ENCODE measurements around the gene GYG2.

DNA sequence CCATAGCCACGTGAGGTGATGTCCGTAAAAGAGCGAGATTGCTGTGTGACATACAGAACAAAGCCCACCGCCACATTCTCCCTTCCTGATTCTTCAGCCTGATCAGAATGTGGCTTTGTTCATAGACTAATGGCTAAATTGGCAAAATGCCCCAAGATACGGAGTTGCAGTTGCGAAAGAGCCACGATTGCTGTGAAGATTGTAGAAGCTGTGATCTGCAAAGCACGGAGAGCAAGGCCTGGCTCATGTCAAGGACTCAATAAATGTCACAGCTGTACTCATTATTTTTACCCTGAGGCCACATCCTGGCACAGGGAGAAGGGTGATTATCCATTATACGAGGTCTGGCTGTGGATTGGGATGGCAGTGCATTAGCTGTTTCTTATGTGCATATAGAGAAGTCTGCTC, 66.2 kb downstream of the GYG2 start:
- TF ChIP-seq, protein P1, sequence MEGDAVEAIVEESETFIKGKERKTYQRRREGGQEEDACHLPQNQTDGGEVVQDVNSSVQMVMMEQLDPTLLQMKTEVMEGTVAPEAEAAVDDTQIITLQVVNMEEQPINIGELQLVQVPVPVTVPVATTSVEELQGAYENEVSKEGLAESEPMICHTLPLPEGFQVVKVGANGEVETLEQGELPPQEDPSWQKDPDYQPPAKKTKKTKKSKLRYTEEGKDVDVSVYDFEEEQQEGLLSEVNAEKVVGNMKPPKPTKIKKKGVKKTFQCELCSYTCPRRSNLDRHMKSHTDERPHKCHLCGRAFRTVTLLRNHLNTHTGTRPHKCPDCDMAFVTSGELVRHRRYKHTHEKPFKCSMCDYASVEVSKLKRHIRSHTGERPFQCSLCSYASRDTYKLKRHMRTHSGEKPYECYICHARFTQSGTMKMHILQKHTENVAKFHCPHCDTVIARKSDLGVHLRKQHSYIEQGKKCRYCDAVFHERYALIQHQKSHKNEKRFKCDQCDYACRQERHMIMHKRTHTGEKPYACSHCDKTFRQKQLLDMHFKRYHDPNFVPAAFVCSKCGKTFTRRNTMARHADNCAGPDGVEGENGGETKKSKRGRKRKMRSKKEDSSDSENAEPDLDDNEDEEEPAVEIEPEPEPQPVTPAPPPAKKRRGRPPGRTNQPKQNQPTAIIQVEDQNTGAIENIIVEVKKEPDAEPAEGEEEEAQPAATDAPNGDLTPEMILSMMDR (IDR thresholded peaks at IDR 0.05; ENCODE audit: control extremely low read depth in 1 of 3, insufficient read depth in 1 of 3, low read depth in 1 of 3, low read length in 3 of 3), result no peak
- TF ChIP-seq TBP (IDR thresholded peaks at IDR 0.05; ENCODE audit: low read depth, low read length), result no peak
- no peak for TF ChIP-seq EZH2 (IDR thresholded peaks at IDR 0.05; ENCODE audit: low read depth, low read length, severe bottlenecking)
- TF ChIP-seq NRF1 (IDR thresholded peaks at IDR 0.05; ENCODE audit: low read depth, low read length), result no peak
- no peak for TF ChIP-seq POLR2AphosphoS5 (IDR thresholded peaks at IDR 0.05; ENCODE audit: low read depth, low read length)
- no peak for TF ChIP-seq YY1 (IDR thresholded peaks at IDR 0.05; ENCODE audit: low read depth, low read length)
- TF ChIP-seq POLR2A (IDR thresholded peaks at IDR 0.05; ENCODE audit: control extremely low read depth in 1 of 2, low read depth in 2 of 2, low read length in 2 of 2), result no peak
- no peak for TF ChIP-seq RAD21 (IDR thresholded peaks at IDR 0.05 in 1 of 2, conservative IDR thresholded peaks at IDR 0.05 in 1 of 2; ENCODE audit: low read depth in 2 of 2, low read length in 2 of 2)
- TF ChIP-seq, protein P2, sequence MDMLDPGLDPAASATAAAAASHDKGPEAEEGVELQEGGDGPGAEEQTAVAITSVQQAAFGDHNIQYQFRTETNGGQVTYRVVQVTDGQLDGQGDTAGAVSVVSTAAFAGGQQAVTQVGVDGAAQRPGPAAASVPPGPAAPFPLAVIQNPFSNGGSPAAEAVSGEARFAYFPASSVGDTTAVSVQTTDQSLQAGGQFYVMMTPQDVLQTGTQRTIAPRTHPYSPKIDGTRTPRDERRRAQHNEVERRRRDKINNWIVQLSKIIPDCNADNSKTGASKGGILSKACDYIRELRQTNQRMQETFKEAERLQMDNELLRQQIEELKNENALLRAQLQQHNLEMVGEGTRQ (IDR thresholded peaks at IDR 0.05; ENCODE audit: low read length), result no peak
